Endothelial cell of umbilical vein (primary cell): Measurements from ENCODE around the gene SMS.

Experiments used
- CTCF ChIP-seq, 2 donors: IDR thresholded peaks; 1 replicate in 1 of 2; 2 replicates in 1 of 2; pipeline ENCODE4 v1.5.1; 2011; ENCODE audit warnings: low read length in 2 of 2, mild to moderate bottlenecking in 2 of 2, moderate library complexity in 2 of 2, control low read depth in 1 of 2, inconsistent platforms in 1 of 2, low read depth in 1 of 2; ENCODE audit not compliant: insufficient read depth in 1 of 2; ENCODE audit errors: extremely low read depth in 1 of 2
- EZH2 ChIP-seq: IDR thresholded peaks from 2 replicates; pipeline ENCODE4 v1.6.1; 2012; ENCODE audit warnings: borderline replicate concordance, low read depth, mild to moderate bottlenecking, moderate library complexity, low read length, inconsistent platforms; ENCODE audit not compliant: severe bottlenecking
- JUN ChIP-seq: IDR thresholded peaks from 2 replicates; pipeline ENCODE4 v1.6.1; 2011; ENCODE audit warnings: borderline replicate concordance, low read depth; ENCODE audit not compliant: insufficient read length, insufficient read depth
- MAX ChIP-seq: IDR thresholded peaks from 2 replicates; pipeline ENCODE4 v1.6.1; 2011; ENCODE audit not compliant: insufficient read depth, insufficient read length
- MYC ChIP-seq: IDR thresholded peaks from one replicate; pipeline ENCODE4 v1.6.1; 2011; ENCODE audit warnings: mild to moderate bottlenecking, low read depth, low read length
- POLR2A ChIP-seq: IDR thresholded peaks from 2 replicates; pipeline ENCODE4 v1.6.1; 2012; ENCODE audit warnings: low read depth, mild to moderate bottlenecking, control low read depth, low read length
- POLR2AphosphoS5 ChIP-seq: IDR thresholded peaks from 2 replicates; pipeline ENCODE4 v1.6.1; 2012; ENCODE audit warnings: low read depth, mild to moderate bottlenecking, control low read depth, low read length, moderate library complexity; ENCODE audit not compliant: insufficient read depth

DNA sequence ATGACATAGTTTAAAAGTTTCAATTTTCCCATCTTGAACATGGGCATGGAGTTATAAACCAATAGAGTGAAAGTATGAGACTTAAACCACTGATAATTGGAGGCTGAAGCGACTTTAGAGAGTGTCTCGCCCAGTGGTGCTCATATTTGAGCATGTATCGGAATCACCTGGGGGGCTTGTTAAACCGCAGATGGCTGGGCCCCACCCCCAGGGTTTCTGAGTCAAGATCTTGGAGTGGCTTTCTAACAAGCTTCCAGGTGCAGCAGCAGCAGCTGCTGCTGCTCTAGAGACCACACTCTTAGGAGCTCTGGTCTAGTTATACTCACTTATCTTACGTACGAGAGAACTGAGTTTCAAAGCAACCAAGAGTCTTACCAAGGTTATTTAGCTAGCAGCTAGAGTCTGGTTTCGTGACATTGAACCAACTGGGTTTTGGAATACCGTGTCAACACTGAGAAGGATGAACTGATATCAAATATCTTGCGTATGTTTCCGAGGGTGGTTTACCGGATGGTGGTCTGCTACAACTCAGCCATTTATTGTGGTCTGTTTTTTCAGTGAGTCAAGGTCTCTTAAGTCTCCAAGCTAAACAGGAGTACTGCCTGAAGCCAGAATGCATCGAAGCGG lies 97.5 kb downstream of the SMS start:
- TF ChIP-seq CTCF (IDR thresholded peaks at IDR 0.05; ENCODE audit: extremely low read depth in 1 of 2, insufficient read depth in 1 of 2, low read depth in 1 of 2, low read length in 2 of 2) (no peak), EZH2 (no peak), MAX (no peak), POLR2A (no peak), MYC (no peak), JUN (no peak), POLR2AphosphoS5 (no peak)
